Common myeloid progenitor, CD34-positive (primary cell): ENCODE data around the gene TTR. TPM values are rescaled to one million over a fixed set of nuclear protein-coding genes. Genes with fewer than 3 reads are reported as not detected.

Source experiments
- CTCF ChIA-PET: fragments of 350-600 bp; sonication (Branson Sonifier 250); formaldehyde crosslinking; loops from one replicate; lab custom pipeline; 2021; ENCODE audit warnings: antibody characterized with exemption; lab: Charles Lee
- POLR2A ChIA-PET: fragments of 350-600 bp; sonication (Branson Sonifier 250); formaldehyde crosslinking; loops from one replicate; lab custom pipeline; 2021; ENCODE audit warnings: antibody characterized with exemption; lab: Charles Lee
- DNase-seq, 3 donors: peaks; one replicate each; pipeline versions ENCODE4 v3.0.0 to v3.0.0-alpha.2; 2013
- H3K27ac ChIP-seq, 2 experiments: 1 replicate in 1 of 2; 2 replicates in 1 of 2; pipeline ENCODE4 v1.7.0; 2013; ENCODE audit warnings: inconsistent platforms in 2 of 2, low read length in 2 of 2, mild to moderate bottlenecking in 2 of 2, low read depth in 1 of 2, moderate library complexity in 1 of 2; ENCODE audit not compliant: severe bottlenecking in 2 of 2, insufficient read depth in 1 of 2, poor library complexity in 1 of 2
- H3K27me3 ChIP-seq, 5 experiments: replicated peaks in 2 of 5; 1 replicate in 3 of 5; 2 replicates in 2 of 5; pipeline versions ENCODE4 v1.6.1 to v1.7.0; 2013; ENCODE audit warnings: low read length in 4 of 5, mild to moderate bottlenecking in 2 of 5, moderate library complexity in 2 of 5, inconsistent platforms in 1 of 5; ENCODE audit not compliant: insufficient read depth in 5 of 5, control insufficient read depth in 4 of 5
- H3K36me3 ChIP-seq, 4 experiments: 1 replicate in 2 of 4; 2 replicates in 2 of 4; pipeline versions ENCODE4 v1.6.1 to v1.7.0; 2013; ENCODE audit warnings: low read length in 3 of 4, control low read depth in 1 of 4, mild to moderate bottlenecking in 1 of 4; ENCODE audit not compliant: control insufficient read depth in 4 of 4, insufficient read depth in 4 of 4
- H3K4me1 ChIP-seq, 4 experiments: 1 replicate in 3 of 4; 2 replicates in 1 of 4; pipeline versions ENCODE4 v1.6.1 to v1.7.1; 2013; ENCODE audit warnings: low read length in 3 of 4, mild to moderate bottlenecking in 3 of 4, control low read depth in 1 of 4, inconsistent platforms in 1 of 4, moderate library complexity in 1 of 4; ENCODE audit not compliant: control insufficient read depth in 4 of 4, insufficient read depth in 4 of 4; ENCODE audit errors: control extremely low read depth in 1 of 4
- H3K4me3 ChIP-seq, 7 experiments: 1 replicate in 4 of 7; 2 replicates in 3 of 7; pipeline versions ENCODE4 v1.5.1 to v1.7.0; 2013; ENCODE audit warnings: mild to moderate bottlenecking in 7 of 7, low read length in 6 of 7, moderate library complexity in 6 of 7, inconsistent platforms in 2 of 7, low read depth in 2 of 7, control low read depth in 1 of 7; ENCODE audit not compliant: insufficient read depth in 4 of 7, control insufficient read depth in 1 of 7; ENCODE audit errors: extremely low read depth in 1 of 7
- H3K9me3 ChIP-seq, 5 experiments: 1 replicate in 4 of 5; 2 replicates in 1 of 5; pipeline versions ENCODE4 v1.6.1 to v1.7.1; 2013; ENCODE audit warnings: low read length in 4 of 5, mild to moderate bottlenecking in 2 of 5, inconsistent platforms in 1 of 5, low read depth in 1 of 5, moderate library complexity in 1 of 5; ENCODE audit not compliant: control insufficient read depth in 4 of 5, insufficient read depth in 2 of 5; ENCODE audit errors: control extremely low read depth in 1 of 5
- WGBS: methylation state at CpG from one replicate; pipeline ENCODE4 v1.1.5; 2013; ENCODE audit not compliant: insufficient coverage; 5-methylcytosine and 5-hydroxymethylcytosine counted together
- polyA plus RNA-seq: library from polyadenylated mRNA; unstranded; fragments of 120-200 nt; gene quantifications from one replicate; pipeline ENCODE4 v1.2.1, GENCODE V29; 2013

The TTR gene
- not detected for polyA plus RNA-seq

DNA sequence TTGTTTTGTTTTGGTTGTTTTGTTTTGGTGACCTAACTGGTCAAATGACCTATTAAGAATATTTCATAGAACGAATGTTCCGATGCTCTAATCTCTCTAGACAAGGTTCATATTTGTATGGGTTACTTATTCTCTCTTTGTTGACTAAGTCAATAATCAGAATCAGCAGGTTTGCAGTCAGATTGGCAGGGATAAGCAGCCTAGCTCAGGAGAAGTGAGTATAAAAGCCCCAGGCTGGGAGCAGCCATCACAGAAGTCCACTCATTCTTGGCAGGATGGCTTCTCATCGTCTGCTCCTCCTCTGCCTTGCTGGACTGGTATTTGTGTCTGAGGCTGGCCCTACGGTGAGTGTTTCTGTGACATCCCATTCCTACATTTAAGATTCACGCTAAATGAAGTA lies at the start of gene TTR:
TTR (plus strand) TSS at position 250 of the 400 bp plus-strand sequence; CDS start at position 276, 26 bp downstream.
- no peak for DNase-seq
- Histone ChIP-seq H3K27me3 (no peaks in the 10 kb centered on the region), H3K4me3 (no peak within 1 kb of the TSS), H3K36me3 (no peaks in the 10 kb centered on the region), H3K27ac (no peak within 1 kb of the TSS), H3K9me3 (no peaks in the 10 kb centered on the region), H3K4me1 (peaks cover 0 to 4% (median 2%) of the 10 kb centered on the region in 4 experiments)
- ChIA-PET POLR2A (interaction anchor here (0.6 kb wide), 1 partner anchor 29 kb away, joined by 3 read pairs; no protein-coding TSS in a partner anchor), CTCF (interaction anchor here (1.6 kb wide), 1 partner anchor 131 kb away, joined by 5 read pairs; no protein-coding TSS in a partner anchor)
- WGBS: 90% methylated on average over 2 of the region's 5 CpGs

- no peak for DNase-seq
- 95% methylated on average over 2 of the region's 2 CpGs for WGBS
Measured at GRCh38 chr18:31546476-31546875, 45.2 kb upstream of the TTR start.

DNA sequence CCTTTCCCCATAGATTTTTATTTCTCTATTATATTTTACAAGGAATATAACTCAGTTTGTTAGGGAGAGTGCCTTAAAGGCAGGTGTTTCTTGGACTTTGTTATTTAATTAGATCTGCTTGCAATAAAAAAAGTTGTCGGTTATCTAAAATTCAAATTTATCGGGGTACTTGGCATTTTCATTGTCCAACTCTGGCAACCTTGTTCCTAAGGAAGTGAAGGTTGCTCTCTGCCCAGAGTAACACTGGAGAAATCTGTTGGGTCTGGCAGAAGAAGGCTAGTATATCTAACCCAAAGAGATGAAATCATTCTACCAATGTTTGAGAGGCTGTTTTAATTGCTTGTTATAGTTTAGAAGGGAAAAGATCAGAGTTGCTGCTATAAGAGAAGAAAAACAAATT lies 42.8 kb upstream of the TTR start:
- DNase-seq: no peak
- no peak overlapping the region for H3K27ac ChIP-seq
- ChIA-PET CTCF (interaction anchor here (0.8 to 2.2 kb wide), 5 partner anchors 8 to 174 kb away, joined by 3 to 8 read pairs (median 4); no protein-coding TSS in a partner anchor), POLR2A (no interaction called here)
- H3K27me3 ChIP-seq: no peaks in the 10 kb centered on the region
- no peak overlapping the region for H3K4me3 ChIP-seq
- no peaks in the 10 kb centered on the region for H3K9me3 ChIP-seq
- H3K36me3 ChIP-seq: peaks cover 0 to 18% (median 8%) of the 10 kb centered on the region in 4 experiments
- no CpG with 5 or more reads among the region's 2 CpGs for WGBS
- H3K4me1 ChIP-seq: no peaks in the 10 kb centered on the region

More at GRCh38 chr18:31546476-31546875, 45.2 kb upstream of the TTR start:
- H3K27me3 ChIP-seq: no peaks in the 10 kb centered on the region
- no peak overlapping the region for H3K4me3 ChIP-seq
- H3K4me1 ChIP-seq: no peaks in the 10 kb centered on the region
- no peak overlapping the region for H3K27ac ChIP-seq
- POLR2A ChIA-PET: no interaction called here
- CTCF ChIA-PET: interaction anchor here (0.7 to 1.7 kb wide), 2 partner anchors 14 to 17 kb away, joined by 3 to 5 read pairs; no protein-coding TSS in a partner anchor
- H3K36me3 ChIP-seq: peaks cover 7 to 39% (median 21%) of the 10 kb centered on the region in 4 experiments
- H3K9me3 ChIP-seq: no peaks in the 10 kb centered on the region

GRCh38 chr18:31549416-31549815 lies 42.3 kb upstream of the TTR start:
- WGBS: 100% methylated on average over 2 of the region's 4 CpGs
- ChIA-PET CTCF (interaction anchor here (1.0 to 2.2 kb wide), 4 partner anchors 9 to 174 kb away, joined by 3 to 8 read pairs (median 4); no protein-coding TSS in a partner anchor), POLR2A (no interaction called here)
- Histone ChIP-seq H3K27me3 (no peaks in the 10 kb centered on the region), H3K27ac (no peak overlapping the region), H3K36me3 (peaks cover 0 to 18% (median 8%) of the 10 kb centered on the region in 4 experiments), H3K4me1 (no peaks in the 10 kb centered on the region), H3K4me3 (no peak overlapping the region), H3K9me3 (no peaks in the 10 kb centered on the region)
- no peak for DNase-seq

DNA sequence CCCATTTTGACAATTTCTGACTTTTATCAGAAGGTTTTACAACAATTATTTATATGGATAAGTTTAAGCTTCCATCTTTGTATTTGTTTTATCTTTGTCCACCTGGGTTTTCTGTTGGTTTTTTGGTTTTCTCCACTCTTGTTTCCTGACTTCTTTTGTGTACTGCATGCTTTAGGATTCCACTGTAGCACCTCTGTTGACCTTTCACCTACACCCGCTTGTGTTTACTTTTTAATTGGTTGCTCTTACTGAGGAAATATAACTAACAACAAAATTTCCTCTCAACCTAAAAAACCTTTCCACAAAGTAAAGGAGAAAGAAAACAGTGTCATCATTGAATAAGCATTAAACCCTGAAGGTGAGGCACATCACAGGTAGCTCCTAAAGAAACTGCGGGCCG lies 39.8 kb upstream of the TTR start:
- no peak overlapping the region for H3K4me3 ChIP-seq
- peaks cover 0 to 5% (median 3%) of the 10 kb centered on the region in 4 experiments for H3K4me1 ChIP-seq
- H3K36me3 ChIP-seq: peaks cover 0 to 4% (median 2%) of the 10 kb centered on the region in 4 experiments
- H3K27me3 ChIP-seq: no peaks in the 10 kb centered on the region
- DNase-seq: no peak
- H3K9me3 ChIP-seq: no peaks in the 10 kb centered on the region
- H3K27ac ChIP-seq: no peak overlapping the region
- WGBS: 100% methylated on average over 2 of the region's 3 CpGs
- ChIA-PET POLR2A (no interaction called here), CTCF (interaction anchor here (1.0 to 1.2 kb wide), 3 partner anchors 9 to 12 kb away, joined by 3 to 4 read pairs (median 3); no protein-coding TSS in a partner anchor)

DNA sequence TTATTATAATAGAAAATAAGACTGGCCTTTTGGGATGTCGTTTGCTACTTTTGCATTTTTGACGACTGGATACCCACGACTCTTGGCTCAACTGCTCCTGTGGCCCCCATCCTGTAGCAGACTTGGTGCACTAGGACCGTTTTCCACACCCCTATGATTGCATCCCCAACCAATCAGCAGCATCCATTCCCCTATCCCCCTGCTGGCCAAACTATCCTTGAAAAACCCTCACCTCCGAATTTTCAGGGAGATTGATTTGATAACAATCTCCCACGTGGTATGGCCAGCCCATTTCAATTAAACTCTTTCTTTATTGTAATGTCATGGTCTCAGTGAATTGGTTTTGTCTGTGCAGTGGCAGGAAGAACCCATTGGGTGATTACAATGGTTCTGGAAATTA lies 37.9 kb upstream of the TTR start:
- no peaks in the 10 kb centered on the region for H3K9me3 ChIP-seq
- H3K4me3 ChIP-seq: no peak overlapping the region
- peak; percentile 28 to 35 (median 34) for DNase-seq
- no peak overlapping the region for H3K27ac ChIP-seq
- WGBS: 0% methylated on average over 2 of the region's 6 CpGs
- CTCF ChIA-PET: interaction anchor here (0.9 to 3.9 kb wide), 5 partner anchors 20 to 267 kb away, joined by 3 to 38 read pairs (median 6); no protein-coding TSS in a partner anchor
- POLR2A ChIA-PET: no interaction called here
- peaks cover 0 to 5% (median 3%) of the 10 kb centered on the region in 4 experiments for H3K4me1 ChIP-seq
- H3K27me3 ChIP-seq: no peaks in the 10 kb centered on the region
- H3K36me3 ChIP-seq: no peaks in the 10 kb centered on the region

- Histone ChIP-seq H3K27me3 (no peaks in the 10 kb centered on the region), H3K9me3 (no peaks in the 10 kb centered on the region), H3K36me3 (no peaks in the 10 kb centered on the region), H3K27ac (no peak overlapping the region), H3K4me1 (peaks cover 0 to 5% (median 3%) of the 10 kb centered on the region in 4 experiments), H3K4me3 (no peak overlapping the region)
- ChIA-PET POLR2A (no interaction called here), CTCF (interaction anchor here (0.8 to 3.9 kb wide), 6 partner anchors 19 to 305 kb away, joined by 3 to 38 read pairs (median 3); no protein-coding TSS in a partner anchor)
- 100% methylated on average over 1 of the region's 5 CpGs for WGBS
- DNase-seq: no peak
Measured at GRCh38 chr18:31554776-31555175, 36.9 kb upstream of the TTR start.
